HG03066 (cell line): ENCODE results near the gene RSPH6A.
A peak's percentile ranks its signal among the peaks of the same experiment; 100 is the strongest.

Source experiments
- ATAC-seq: cut with Tn5 transposase; IDR thresholded peaks from one replicate; pipeline ENCODE4 v1.9.1; 2021; ENCODE audit warnings: low read depth; ENCODE audit not compliant: unreplicated experiment

The RSPH6A gene

DNA sequence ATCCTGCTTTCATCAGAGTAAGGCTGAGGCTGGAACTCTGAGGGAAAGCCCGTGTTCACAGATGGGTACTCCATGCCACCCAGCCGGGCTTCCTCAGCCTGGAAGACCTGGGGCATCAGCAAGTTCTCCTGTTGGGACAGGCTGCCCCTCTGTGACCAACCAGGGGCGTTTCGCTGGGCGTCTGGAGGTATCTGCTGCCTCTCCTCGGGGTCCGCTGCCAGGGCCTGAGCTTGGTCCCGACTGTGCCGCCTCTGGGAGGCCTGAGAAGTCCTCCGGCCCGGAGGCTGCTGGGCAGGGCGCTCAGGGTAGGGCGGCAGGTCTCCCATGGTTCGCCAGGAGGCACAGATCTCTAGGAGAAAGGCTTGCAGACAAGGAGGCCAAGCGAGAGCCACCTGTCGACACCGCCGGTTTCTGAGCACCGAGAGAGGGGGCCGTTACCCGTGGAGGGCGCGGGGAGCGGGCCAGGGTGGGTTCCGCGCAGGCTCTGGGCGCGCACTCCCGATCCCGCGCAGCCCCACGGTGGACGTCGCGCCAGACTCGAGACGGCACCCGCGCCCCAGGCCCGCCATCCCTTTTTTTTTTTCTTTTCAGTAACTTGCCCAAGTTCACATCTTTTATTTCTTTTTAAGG lies at the start of gene RSPH6A:
RSPH6A (minus strand) TSS at position 458 of the 630 bp plus-strand sequence; CDS start at position 326, 132 bp downstream.
- ATAC-seq, result no peak

DNA sequence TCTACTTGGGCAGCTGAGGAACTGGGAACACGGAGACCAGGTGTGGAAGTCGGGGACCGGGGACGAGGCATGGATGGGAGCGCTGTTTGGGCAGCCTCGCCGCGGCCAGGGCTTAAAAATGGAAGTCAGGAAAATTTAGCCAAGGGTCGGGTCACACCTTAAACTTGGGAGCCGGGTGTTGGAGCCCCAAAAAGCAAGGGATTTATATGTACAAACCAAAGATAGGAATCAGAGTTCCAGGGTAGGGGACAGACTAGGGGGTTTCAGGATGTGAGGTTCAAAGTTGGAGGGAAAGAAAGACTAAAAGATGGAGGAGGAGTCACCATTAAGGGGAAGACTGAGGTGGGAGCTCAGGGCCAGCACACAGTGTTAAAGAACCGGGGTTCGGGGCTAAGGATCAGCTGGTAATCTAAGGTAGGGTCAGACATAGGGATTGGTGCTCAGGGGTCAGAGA lies 49.5 kb upstream of the RSPH6A start:
- ATAC-seq, result no peak

DNA sequence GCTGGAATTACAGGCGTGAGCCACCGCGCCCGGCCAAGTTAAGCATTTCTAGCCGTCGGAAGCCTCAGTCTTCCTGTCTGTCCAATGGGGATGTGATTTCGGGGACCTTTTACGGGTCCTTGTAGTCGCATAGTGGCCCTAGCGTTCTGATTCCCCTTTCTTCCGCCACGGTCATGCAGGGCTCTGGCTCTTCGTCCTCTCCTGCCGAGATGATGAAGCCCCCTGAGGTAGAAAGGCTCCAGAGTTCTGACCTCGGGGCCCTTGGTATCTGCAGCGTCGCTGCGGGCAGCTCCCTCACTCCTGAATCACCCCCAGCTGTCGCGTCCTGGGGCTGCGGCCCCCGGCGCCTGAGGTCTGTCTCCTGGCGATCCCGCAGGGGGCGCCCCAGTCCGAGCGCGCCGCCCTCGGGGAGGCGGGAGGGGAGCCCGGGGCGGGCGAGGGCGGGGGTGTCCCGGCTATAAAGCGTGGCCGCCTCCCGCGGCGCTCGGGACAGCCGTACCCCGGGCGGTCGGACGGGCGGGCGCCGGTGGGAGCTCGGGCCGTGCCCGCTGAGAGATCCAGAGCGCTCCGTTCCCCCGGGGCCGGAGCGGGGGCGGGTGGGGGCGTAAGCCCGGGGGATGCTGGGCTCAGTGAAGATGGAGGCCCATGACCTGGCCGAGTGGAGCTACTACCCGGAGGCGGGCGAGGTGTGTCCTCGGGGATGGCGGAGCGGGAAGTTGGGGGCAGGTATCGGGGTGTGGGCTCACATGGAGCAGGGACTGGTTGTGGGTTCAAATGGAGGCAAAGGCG lies 48.9 kb upstream of the RSPH6A start, which contains the start of gene FOXA3:
FOXA3 (plus strand) TSS at position 487 of the 789 bp plus-strand sequence; CDS start at position 618, 131 bp downstream.
- no peak for ATAC-seq

DNA sequence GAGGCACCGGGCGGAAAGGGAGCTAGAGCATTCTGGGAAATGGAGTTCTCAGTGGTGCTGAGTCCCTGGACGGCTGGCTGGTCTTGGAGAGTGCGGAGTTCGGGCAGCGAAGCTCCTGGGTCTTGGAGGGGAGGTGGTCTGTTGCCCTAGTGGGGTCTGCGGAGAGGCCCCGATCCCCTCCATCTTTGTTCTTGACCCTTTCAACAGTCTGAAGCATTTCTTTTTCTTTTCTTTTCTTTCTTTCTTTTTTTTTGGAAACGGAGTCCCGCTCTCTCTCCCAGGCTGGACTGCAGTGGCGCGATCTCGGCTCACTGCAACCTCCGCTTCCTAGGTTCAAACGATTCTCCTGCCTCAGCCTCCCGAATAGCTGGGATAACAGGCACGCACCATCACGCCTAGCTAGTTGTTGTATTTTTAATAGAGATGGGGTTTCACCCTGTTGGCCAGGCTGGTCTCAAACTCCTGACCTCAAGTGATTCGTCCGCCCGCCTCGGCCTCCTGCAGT lies 48.3 kb upstream of the RSPH6A start:
- no peak for ATAC-seq

DNA sequence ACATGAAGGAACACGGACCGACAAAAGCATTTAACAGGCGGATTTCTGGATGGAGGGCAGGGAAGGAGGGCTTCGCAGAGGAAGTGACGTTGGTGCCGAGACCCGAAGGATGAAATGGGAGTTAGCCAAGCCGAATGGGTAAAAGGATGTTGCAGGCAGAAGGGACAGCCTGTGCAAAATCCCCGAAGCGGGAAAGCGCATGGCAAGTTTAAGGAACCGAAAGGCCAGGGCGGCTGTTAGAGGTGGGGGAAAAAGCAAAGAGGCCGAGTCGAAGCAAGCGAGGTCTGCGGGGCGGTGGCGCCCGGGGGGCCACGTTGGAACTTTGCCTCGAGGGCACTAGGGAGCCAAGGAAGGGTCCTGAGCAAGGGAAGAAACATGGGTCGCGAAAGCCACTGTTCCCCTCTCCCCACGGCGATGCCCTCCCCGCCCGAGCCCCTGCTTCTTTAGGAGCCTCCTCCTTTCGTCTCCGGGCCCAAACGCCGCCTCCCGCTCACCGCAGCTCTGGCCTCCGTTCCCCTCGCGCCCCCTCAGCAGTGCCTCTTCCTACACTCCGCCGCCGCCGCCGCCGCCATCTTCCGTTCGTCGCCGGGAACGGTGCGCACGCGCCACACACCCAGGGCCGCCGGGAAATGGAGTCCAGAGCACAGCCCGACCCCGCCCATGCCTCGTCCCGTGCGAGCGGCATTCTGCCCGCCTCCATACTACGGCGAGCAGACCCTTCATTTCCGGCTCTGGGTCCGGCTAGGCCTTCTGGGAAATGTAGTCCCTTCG lies 47.6 kb upstream of the RSPH6A start, which contains the start of gene SYMPK:
SYMPK (minus strand) TSS at position 584 of the 771 bp plus-strand sequence. CDS start 8,652 bp downstream, outside the sequence.
- ATAC-seq, result peak; percentile 76

DNA sequence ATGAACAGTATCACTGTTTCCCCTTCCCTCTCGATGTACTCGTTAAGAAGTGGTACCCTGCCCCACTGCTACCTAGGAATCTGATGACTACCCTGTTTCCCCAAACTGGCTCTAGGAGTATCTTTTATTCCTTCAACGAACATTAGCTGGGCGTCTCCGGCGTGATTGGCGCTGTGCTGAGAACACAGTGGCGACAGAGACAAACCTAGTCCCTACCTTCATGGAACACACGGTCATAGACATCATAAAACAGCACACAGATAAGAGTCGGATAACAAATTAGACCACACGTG lies 47.1 kb upstream of the RSPH6A start:
- ATAC-seq, result no peak

DNA sequence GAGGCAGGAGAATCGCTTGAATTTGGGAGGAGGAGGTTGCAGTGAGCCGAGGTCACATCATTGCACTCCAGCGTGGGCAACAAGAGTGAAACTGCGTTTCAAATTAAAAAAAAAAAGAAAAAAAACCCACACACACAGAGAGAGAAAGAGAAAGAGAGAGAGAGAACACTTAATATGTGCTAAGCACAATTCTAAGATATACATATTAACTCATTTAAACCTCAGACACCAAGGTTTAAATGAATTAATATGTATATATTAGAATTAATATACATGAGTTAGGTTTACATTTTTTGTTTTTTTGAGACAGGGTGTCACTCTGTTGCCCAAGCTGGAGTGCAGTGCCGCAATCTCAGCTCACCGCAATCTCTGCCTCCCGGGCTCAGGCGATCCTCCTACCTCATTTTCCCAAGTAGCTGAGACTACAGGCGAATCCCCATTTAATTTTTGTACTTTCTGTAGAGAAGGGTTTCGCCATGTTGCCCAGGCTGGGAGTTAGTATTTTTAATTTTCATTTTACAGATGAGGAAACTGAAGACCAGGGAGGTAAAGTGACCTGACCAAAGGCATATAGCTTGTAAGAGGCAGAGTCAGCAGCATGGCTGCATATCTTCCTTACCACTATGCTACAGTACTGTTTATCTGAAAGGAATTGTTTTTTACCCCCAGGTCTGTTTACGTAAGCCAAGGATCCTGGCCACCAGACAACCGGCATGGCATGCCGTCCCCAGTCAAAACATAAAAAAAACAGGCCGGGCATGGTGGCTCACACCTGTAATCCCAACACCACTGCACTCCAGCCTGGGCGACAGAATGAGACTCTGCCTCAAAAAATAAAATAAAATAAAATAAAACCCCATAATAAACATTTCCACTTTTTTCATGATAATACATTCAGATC lies 45.5 kb upstream of the RSPH6A start:
- no peak for ATAC-seq

DNA sequence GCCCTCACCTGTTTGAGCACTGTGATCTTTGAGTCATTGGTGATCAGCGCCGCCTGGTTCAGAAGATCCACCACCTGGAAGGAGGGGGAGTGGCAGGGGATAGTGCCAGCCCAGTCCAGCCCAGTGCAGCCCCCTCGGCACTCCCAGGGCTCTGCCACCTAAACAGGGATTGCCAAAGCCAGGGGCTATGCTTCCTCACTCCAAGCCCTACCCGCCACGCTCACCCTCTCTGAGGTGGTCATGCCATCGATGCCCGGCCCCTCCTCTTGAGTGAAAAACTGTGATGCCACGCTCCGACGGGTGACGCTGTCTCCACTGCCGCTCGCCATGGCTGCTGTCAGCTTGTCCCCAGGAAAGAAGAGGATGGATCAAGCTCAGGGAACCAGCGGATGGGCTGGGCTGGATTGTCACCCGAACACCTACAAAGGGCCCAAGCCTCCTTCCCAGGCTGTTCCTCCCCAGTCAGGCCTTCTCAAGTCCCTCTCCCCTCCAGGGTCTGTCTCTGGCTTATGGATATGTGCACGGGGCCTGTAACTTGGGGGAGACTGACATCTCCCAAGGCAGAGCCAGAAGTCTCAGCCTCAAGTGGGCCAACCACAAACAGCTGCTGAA lies 39.2 kb upstream of the RSPH6A start:
- ATAC-seq, result no peak

DNA sequence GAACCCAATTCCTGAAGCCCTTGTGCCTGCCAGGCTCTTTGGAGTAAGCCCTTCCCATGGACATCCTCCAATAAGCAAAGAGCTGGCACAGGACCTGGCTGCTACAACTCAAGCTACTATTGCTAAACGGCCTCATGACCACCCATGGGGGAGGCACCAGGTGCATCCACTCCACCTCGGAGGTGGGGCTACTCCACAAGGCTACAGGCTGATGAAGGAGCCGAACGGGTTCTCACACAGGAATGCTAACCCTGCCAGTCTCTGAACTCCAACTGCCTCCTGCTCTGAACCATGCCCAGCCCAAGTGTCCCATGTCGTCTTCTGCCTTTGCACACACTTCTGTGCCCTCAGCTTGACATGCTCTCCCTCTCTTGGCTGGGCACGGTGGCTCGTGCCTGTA lies 37.9 kb upstream of the RSPH6A start:
- no peak for ATAC-seq

DNA sequence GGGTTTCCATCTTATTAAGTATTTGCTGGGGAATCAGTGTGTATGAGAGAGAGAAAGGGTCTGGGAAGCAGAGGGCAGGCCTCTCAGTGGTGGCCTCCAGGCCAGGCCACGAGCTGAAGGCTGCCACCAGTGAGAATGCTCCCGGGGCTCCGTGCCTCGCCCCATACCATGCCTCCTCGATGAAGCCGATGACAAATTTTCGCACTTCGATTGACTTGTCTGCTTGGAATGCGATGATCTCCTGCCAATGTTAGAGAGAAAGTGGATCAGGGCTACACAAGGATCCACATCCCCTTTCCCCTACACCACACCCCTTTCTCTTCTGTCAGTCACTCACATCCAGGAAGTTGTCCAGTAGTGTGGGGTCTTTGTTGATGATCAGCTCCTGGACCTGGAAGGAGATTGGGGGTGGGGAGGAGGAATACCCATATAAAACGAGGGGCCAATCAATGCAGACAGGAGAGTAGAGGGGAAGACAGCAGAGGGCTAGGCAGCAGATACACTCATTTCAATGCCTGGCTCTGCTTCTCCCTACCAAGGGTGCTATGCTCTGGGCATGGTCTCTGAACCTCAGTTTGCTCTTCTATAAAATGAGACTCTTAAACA lies 37.1 kb upstream of the RSPH6A start:
- ATAC-seq, result no peak

DNA sequence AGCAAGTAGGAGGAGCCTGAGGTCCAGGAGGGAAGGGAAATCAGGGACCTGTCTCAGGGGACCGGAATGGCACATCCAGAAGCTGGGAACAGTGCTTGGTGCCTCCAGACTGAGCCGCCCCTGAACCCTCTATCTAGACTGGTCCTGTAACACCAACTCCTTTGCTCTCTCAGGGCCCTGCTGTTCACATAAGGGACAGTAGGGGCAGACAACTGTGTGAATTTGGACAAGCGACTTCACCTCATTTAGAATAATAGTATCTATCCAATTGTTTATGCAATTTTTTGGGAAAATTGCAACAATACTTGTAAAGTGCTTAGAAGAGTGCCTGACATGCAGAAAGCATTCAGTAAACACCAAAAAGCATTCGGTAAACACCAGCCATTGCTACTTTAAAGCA lies 33.8 kb upstream of the RSPH6A start:
- no peak for ATAC-seq

DNA sequence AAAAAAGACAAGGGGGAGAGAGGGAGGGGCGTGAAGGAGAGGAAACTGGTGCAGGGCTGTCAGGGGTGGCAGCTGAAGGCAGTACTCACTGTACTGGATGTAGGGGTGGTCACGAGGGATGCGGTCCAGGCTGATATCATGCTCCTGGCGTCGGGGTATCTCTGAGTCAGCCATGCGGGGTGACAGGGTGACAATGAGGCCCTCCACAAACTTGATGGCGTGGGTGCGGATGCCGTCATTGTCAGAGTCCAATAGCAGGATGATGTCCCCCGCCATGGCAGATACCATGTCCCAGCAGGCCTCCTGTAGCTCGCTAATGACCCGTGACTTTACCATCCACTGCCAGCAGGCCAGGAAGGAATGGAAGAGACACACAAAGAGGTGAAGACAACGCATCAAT lies 32.6 kb upstream of the RSPH6A start:
- ATAC-seq, result no peak

DNA sequence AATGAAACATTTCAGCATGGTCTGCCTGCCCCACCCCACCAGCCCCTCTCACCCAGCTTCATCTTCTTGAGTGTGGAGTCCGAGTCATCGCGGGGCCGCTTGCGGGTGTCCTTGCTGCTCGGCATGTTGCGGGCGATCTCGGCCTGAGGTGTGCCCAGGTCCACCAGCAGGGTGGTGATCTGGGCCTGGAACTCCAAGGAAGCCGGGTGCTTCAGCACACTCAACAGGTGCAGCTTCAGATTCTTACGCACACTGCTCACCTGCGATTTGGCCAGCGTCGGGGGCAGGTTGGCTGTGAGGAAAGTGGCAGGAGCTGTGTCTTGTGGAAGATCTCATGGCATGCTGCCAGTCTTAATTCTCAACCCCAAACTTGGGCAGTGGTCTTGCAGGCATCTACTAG lies 27.1 kb upstream of the RSPH6A start:
- no peak for ATAC-seq

DNA sequence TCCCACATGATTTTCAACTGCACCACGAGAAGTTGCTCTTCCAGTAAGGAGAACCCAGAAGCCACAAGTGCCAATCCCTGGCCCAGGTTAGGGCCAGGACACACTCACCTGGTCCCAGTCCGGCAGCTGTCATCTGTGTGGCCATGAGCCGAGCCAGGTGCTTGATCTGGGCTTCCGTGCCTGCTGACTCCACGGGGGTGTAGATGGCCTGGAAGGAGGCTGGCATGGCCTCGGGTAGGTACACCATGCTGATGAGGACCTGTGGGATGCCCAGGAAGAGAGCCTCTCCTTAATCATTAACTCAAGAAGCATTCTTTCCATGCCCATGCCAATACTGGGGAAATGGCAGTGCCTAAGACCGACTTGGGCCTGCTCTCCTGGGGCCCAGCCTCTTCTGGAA lies 19.9 kb upstream of the RSPH6A start:
- no peak for ATAC-seq

DNA sequence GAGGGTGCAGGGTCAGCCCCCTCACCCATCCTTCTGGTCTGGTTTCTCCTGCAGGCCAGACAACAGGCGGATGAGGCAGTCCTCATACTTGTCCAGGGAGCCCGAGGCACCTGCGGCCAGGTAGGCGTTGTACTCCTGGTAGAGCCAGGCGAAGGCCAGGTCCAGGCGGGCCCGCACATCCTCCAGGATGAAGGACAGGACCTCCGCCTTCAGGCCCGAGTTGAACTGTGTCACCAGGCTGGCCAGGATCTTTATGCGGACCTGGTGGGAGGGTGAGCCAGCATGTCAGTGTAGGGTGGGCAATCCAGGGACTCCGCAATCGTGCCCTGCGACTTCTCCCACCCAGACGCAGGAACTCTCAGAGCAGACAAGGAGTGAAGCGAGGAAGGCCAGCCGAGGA lies 13.8 kb upstream of the RSPH6A start:
- ATAC-seq, result no peak

DNA sequence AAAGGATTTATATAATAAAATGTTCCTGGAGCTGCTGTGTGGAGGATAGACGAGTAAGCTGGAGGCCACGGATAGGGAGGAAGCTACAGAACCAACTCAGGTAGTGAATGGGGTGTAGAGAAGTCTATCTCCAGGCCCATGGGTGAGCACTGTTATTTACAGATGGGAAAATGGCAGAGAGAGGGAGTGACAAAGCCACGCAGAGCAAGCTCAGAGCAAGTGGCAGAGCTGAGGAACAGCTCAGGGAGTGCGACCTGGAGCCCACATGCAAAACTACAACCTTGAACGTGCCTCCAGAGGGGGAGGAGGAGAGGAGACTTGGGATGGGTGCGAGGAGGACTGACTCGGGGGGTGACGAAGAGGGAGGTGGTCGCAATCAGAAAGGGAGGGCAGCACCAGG lies 13.4 kb upstream of the RSPH6A start:
- ATAC-seq, result no peak

DNA sequence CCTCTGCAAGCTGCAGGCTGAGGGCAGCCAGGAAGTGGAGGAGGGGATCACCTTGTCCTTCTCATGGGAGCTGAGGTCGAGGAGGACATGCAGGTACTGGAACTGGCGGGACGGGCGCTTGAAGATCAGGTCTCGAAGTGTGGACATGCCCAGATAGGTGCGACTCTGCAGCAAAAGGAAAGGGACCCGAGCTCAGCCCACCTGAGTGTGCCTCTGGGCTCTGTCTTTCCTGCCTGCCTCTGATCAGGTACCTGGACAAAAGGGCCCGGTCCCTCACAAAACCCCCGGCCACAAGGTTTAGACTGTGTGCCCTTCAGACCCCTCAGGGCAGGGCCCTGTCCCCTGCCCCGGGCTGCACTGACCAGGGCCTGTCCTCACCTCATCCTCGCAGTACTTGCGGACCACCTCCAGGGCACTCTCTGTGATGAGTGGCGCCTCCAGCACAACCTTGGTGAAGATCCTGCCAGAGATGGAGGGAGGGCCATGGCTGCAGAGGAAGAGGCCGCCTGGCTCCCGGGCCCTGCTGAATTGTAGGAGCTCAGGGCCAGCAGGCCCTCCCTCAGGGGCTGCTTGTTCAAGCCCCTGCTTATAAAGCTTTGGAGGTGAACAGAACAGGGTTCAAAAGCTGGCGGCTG lies 12.5 kb upstream of the RSPH6A start:
- ATAC-seq, result no peak

DNA sequence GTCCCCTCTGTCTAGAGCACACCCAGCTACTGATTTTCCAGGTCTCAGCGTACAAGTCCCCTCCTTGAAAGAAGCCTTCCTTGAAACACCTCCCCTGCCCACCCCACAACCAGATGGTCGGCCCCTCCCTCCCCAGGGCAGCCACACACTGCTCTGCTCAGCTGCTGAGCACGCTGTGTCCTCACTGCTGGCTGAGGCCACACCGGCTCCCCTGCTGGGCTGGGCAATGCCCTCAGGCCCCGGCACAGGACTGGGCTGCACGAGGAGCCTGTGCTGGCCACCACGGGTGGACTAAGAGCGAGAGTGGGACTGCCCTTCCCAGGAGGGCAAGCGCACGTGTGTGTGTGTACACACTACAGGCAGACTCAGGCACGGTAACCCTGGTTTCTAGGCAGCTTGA lies 11.8 kb upstream of the RSPH6A start:
- ATAC-seq, result no peak
